GM12878 (cell line): ENCODE results near the gene GPR87. TPM values are rescaled to one million over a fixed set of nuclear protein-coding genes. Genes with fewer than 3 reads are reported as not detected.

Experiments used
- HDAC6 ChIP-seq: fragments of 200-600 bp; sonication (generic); IDR thresholded peaks from one replicate; pipeline ENCODE4 v1.8.0; 2017; ENCODE audit warnings: antibody characterized with exemption; ENCODE audit not compliant: unreplicated experiment
- PML ChIP-seq: IDR thresholded peaks from 2 replicates; pipeline ENCODE4 v1.6.1; 2012; ENCODE audit warnings: low read length, inconsistent platforms
- RBBP5 ChIP-seq: fragments of 200-600 bp; sonication (generic); conservative IDR thresholded peaks from 2 replicates; pipeline ENCODE4 v1.6.1; 2016
- TCF12 ChIP-seq: IDR thresholded peaks from 2 replicates; pipeline ENCODE4 v1.6.1; 2011; ENCODE audit warnings: low read depth, mild to moderate bottlenecking, low read length
- WRNIP1 ChIP-seq: IDR thresholded peaks from 2 replicates; pipeline ENCODE4 v1.6.1; 2011; ENCODE audit warnings: low read depth, low read length, improper control_type of control experiment, borderline replicate concordance
- polyA plus RNA-seq, 11 experiments: library from polyadenylated mRNA; depleted of rRNA in 4 of 11; unstranded in 6 of 11; stranded (reverse) in 5 of 11; fragments of >200 nt; fragmentation: Nextera tagmentation in 4 of 11; fragmentation: Illumina TruSeq in 1 of 11; extraction: Ambion mirVana in 4 of 11; extraction: Trizol in 1 of 11; gene quantifications; 1 replicate in 1 of 11; 2 replicates in 10 of 11; pipeline versions ENCODE4 v1.2.1 to v1.2.3, GENCODE V29; 2011 to 2016; ENCODE audit warnings: inconsistent platforms in 2 of 11, missing spikeins in 2 of 11, low read depth in 1 of 11
- total RNA-seq, 4 experiments: library from RNA; depleted of rRNA in 3 of 4; stranded (reverse); fragments of >200 nt in 3 of 4; fragmentation: Illumina TruSeq in 1 of 4; extraction: Trizol in 1 of 4; gene quantifications; 2 replicates each; pipeline versions ENCODE4 v1.2.1 to v1.2.3, GENCODE V29; 2013 to 2021
- TF ChIP-seq, protein P1 (sequence below): fragments of 450-650 bp; IDR thresholded peaks from 2 replicates; pipeline ENCODE4 v1.6.1; 2017; ENCODE audit warnings: mild to moderate bottlenecking, moderate library complexity
- TF ChIP-seq, protein P2 (sequence below): fragments of 150-350 bp; IDR thresholded peaks from 2 replicates; pipeline ENCODE4 v1.6.1; 2014; ENCODE audit warnings: mild to moderate bottlenecking, low read depth, low read length
- TF ChIP-seq, protein P3 (sequence below): fragments of 450-650 bp; IDR thresholded peaks from 2 replicates; pipeline ENCODE4 v1.6.1; 2017; ENCODE audit warnings: mild to moderate bottlenecking, low read depth, inconsistent platforms; ENCODE audit not compliant: poor library complexity, severe bottlenecking

Gene GPR87
- total and polyA plus RNA-seq, 10 of the 15 experiments (the other 5 are each of a cell fraction or from before 2014, with no cell fraction given): 0.06 to 0.27 (median 0.16) TPM; not detected in 5

DNA sequence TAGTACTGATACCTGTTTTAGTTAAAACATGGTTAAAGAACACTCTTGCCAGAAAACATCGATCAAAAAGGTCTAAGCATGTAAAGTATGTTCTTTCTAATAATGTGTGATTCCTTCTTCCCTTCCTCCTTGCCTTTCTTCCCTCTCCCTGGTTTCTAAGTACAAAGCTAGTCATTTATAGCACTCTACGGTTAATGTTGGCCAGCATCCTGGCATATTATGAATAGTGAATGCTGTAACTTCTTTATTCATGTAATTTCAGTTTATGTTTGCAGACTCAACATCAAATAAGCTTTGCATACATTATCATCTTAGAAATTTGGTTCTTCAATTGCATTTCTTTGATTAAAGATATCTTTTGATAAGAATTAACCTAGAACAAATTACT lies 40.8 kb upstream of the GPR87 start (continued):
- TF ChIP-seq, protein P1, sequence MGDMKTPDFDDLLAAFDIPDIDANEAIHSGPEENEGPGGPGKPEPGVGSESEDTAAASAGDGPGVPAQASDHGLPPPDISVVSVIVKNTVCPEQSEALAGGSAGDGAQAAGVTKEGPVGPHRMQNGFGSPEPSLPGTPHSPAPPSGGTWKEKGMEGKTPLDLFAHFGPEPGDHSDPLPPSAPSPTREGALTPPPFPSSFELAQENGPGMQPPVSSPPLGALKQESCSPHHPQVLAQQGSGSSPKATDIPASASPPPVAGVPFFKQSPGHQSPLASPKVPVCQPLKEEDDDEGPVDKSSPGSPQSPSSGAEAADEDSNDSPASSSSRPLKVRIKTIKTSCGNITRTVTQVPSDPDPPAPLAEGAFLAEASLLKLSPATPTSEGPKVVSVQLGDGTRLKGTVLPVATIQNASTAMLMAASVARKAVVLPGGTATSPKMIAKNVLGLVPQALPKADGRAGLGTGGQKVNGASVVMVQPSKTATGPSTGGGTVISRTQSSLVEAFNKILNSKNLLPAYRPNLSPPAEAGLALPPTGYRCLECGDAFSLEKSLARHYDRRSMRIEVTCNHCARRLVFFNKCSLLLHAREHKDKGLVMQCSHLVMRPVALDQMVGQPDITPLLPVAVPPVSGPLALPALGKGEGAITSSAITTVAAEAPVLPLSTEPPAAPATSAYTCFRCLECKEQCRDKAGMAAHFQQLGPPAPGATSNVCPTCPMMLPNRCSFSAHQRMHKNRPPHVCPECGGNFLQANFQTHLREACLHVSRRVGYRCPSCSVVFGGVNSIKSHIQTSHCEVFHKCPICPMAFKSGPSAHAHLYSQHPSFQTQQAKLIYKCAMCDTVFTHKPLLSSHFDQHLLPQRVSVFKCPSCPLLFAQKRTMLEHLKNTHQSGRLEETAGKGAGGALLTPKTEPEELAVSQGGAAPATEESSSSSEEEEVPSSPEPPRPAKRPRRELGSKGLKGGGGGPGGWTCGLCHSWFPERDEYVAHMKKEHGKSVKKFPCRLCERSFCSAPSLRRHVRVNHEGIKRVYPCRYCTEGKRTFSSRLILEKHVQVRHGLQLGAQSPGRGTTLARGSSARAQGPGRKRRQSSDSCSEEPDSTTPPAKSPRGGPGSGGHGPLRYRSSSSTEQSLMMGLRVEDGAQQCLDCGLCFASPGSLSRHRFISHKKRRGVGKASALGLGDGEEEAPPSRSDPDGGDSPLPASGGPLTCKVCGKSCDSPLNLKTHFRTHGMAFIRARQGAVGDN: no peak
- TF ChIP-seq, protein P2, sequence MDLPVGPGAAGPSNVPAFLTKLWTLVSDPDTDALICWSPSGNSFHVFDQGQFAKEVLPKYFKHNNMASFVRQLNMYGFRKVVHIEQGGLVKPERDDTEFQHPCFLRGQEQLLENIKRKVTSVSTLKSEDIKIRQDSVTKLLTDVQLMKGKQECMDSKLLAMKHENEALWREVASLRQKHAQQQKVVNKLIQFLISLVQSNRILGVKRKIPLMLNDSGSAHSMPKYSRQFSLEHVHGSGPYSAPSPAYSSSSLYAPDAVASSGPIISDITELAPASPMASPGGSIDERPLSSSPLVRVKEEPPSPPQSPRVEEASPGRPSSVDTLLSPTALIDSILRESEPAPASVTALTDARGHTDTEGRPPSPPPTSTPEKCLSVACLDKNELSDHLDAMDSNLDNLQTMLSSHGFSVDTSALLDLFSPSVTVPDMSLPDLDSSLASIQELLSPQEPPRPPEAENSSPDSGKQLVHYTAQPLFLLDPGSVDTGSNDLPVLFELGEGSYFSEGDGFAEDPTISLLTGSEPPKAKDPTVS: no peak
- TF ChIP-seq PML (no peak), TCF12 (no peak), RBBP5 (no peak), WRNIP1 (no peak), HDAC6 (no peak)
- TF ChIP-seq, protein P3, sequence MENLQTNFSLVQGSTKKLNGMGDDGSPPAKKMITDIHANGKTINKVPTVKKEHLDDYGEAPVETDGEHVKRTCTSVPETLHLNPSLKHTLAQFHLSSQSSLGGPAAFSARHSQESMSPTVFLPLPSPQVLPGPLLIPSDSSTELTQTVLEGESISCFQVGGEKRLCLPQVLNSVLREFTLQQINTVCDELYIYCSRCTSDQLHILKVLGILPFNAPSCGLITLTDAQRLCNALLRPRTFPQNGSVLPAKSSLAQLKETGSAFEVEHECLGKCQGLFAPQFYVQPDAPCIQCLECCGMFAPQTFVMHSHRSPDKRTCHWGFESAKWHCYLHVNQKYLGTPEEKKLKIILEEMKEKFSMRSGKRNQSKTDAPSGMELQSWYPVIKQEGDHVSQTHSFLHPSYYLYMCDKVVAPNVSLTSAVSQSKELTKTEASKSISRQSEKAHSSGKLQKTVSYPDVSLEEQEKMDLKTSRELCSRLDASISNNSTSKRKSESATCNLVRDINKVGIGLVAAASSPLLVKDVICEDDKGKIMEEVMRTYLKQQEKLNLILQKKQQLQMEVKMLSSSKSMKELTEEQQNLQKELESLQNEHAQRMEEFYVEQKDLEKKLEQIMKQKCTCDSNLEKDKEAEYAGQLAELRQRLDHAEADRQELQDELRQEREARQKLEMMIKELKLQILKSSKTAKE: no peak
